GM10847 (cell line): Measurements from ENCODE around the gene TMEM145.
A peak's percentile ranks its signal among the peaks of the same experiment; 100 is the strongest.

Source experiments
- POLR2A ChIP-seq: IDR thresholded peaks from 2 replicates; pipeline ENCODE4 v1.6.1; 2011; ENCODE audit not compliant: insufficient read length; ENCODE audit errors: extremely low read depth

TMEM145 gene

DNA sequence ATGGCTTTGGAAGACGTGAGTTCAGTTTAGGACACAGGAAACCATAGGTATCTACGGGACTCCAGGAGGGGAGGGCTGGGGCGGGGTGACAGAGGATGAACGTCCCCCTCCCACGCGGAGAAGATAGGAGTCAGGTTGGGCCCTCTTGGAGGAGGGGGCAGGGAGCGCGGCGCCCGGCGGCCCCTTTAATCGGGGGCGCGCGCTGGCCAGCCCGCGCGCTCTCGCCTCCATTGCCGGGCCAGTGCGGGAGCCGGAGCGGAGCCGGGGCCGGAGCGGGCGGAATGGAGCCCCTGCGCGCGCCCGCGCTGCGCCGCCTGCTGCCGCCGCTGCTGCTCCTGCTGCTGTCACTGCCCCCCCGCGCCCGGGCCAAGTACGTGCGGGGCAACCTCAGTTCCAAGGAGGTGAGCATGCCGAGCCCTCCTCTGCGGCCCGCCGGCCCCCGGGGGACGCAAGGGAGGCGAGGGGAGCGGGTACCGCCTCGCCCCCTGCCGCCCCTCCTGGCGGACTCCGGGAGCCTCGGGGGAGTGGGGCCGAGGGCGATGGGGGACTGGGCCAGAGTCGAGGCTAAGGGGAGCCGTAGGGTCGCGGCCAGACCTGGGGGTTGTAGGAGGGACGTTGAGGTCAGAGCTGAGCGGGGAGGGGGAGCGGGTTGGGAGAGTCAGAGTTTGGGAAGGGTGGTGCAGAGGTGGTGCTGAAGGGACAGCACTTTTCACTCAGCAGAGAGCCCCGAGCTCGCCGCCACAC, at the start of gene TMEM145:
TMEM145 (plus strand) TSS at position 214 of the 744 bp plus-strand sequence; CDS start at position 282, 68 bp downstream.
- TF ChIP-seq POLR2A: no peak

DNA sequence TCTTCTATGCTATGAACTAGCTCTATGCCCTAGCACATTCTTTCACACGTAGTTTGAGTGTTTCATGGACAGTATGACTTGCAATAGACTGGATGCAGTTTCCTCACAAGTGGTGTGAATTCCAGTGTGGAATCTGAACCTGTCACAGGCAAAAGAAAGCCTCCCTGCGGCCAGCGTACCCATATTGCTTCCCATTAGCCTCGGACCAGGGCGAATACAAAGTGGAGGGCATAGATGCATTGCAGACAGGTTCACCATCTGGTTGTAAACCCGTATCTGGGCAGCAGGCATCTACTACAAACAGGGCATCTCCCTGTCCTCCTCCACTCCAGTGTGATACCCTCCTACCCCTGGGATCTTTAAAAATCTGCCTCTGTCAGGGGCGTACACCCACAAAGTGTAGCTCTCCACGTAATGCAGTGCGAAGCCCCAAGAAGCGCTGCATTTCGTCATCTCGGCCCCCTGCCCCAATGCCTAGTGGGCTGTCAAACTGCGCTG, 45.4 kb upstream of the TMEM145 start:
- no peak for TF ChIP-seq POLR2A

DNA sequence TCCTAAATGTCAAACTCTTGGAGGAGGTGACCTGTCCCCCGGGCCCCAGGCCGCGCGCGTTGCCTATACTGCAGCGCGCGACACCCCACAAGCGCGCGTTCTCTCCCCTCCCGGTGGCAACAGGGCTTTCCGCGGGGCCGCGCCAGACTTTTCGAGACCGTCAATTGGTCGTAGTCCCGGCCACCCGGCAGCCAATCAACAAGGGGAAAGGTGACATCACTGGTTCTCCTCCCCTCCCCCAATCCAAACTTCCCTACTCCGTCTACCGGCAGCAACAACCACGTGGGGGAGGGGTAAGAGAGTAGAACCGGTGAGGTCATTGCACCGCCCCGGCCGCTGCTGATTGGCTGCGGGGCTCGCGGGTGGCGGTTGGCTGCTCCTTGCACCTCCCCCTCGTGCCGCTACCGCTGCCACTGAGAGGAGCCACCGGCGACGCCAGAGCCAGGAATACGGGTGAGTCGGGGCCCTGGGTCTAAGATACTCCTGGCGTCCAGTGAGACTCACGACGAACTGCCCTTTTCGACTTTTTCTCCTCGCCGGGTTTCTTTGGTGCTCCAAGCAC, 44.9 kb upstream of the TMEM145 start:
- peak; percentile 48 for TF ChIP-seq POLR2A

DNA sequence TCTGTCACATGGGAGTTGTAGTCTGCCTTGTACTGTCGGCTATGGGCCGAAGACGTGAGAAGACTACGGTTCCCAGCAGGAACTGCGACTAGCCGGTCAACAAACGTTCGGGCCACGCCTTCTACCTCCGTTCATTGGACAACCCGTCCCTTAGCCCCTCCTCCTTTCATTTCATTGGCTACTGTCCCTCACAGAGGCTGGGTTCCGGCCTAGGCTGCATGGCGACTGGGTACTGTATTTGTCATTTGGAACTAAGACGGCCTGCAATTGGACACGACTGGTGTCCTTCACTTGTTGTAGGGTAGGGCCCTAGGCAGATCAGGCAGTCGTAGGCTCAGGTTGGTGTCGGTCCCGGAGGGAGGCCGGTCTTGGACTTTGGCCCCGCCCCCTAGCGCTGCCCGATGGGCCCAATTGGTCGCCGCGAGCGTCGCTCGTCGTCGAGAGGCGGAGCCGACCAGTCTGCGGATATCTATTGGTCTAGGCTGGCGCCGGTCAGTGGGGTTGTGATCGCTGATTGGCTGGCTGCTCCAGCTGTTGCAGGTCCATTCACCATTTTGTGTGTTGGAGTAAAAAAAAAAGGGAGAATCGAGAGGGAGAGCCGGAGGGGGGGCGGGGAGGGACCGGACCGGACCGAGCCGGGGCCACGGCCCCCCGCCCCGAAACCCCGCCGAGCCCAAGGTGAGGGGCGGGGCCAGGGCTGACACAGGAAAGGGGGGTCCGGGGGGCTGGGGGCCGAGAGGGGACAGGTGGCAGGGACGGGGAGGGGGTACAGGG, 44.2 kb upstream of the TMEM145 start, which contains the start of gene CIC:
CIC (plus strand) TSS at position 549 of the 774 bp plus-strand sequence. CDS start 2,532 bp downstream, outside the sequence.
- no peak for TF ChIP-seq POLR2A

DNA sequence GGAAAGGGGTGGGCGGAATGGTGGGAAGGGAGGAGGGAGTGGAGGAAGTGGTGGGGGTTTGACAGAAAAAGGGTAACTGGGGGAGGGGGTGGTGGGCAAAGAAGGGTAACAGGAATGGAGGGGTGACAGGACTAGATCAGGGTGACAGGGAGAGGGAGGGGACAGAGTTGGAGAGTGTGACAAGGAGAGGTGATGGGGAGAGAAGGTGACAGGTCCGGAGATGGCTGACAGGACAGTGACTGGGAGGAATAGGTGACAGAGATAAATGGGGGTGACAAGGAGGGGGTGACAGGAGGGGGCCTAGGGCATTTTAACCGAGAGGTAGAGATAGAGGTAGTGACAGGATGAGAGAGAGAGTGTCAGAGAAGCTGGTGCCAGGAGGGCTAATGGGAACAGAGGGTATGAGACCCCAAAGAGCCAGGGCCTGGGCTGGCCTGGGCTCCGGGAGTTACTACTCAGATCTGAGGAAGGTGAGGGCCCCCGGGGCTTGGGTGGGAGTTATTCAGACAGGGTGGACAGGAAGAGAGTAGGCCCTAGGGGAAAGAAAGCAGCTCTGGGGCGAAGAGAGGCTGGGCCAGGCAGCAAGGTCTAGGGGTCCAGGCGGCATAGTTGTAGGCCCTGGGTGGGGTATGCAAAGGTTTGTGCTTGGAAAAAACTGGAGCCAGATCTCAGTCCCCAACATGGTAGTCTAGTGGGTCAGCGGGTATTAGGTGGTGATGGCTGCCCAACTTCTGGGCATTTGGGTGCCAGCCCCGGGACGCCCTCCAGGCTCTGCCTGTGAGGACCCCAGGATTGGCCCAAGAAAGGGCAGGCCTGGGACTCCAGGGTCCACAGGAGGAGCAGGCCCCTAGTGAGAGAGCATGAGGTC, 43.4 kb upstream of the TMEM145 start:
- no peak for TF ChIP-seq POLR2A

DNA sequence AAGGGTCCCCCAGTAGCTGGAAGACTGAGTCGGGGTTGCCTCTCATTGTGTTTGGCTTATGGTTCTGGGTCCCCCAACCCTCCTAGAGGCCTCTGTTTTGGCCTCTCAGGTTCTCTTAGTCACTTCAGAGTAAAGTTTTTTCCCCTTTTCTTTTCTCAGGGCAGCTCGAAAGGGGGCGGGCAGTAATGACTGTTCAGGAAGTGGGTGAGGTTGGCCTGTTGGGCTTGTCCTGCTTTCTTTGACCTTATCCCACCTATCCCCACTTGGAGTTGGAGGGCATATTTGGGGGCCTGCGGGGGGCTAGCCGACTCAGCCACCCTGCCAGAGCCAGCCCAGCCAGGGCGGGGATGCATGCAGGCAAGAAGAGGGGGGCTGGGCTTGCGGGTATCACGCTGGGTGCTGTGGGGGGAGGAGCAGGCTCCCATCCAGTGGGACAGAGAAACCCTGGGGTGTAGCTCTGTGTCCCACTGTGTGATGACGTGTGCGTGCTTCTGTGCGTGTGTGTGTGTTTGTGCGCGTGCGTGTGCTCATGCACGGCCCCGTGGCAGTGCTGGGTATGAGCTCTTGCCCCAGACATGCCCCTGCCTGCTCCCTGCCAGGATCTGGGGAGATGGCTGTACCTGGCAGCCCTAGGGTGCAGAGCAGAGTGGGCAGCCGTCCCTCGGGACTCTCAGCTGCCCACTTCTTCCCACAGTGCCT, 42.6 kb upstream of the TMEM145 start:
- peak; percentile 47 for TF ChIP-seq POLR2A

DNA sequence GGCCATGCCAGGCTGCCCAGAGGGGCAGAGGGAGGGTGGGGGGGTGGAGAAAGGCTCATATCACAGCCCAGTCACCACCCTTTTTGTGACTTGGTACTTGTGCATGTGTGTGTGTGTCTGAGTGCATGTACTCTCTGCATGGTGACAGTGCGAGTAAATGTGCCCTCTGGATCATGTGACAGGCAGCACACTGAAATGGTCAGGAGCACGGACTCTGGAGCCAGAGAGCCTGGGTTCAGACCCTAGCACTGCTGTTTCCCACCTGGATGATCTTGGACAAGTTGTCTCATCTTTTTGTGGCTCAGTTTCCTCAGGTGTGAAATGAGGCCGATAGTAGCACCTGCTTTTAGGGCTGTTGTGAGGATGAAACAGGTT, 42.1 kb upstream of the TMEM145 start:
- no peak for TF ChIP-seq POLR2A

DNA sequence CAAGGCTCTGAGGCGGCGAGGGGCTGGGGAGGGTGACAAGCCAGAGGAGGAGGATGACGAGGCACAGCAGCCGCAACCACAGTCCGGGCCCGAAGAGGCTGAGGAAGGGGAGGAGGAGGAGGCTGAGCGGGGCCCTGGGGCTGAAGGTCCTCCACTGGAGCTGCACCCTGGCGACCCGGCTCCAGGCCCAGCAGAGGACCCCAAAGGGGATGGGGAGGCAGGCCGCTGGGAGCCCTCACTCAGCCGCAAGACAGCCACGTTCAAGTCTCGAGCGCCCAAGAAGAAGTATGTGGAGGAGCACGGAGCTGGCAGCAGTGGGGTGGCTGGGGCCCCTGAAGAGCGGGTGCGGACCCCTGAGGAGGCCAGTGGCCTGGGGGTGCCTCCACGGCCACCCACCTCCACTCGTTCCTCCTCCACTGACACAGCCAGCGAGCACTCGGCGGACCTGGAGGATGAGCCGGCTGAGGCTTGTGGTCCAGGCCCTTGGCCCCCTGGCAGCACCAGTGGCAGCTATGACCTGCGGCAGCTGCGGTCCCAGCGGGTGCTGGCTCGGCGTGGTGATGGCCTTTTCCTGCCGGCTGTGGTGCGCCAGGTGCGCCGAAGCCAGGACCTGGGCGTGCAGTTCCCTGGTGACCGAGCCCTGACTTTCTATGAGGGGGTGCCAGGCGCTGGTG, 41.1 kb upstream of the TMEM145 start:
- TF ChIP-seq POLR2A: no peak

DNA sequence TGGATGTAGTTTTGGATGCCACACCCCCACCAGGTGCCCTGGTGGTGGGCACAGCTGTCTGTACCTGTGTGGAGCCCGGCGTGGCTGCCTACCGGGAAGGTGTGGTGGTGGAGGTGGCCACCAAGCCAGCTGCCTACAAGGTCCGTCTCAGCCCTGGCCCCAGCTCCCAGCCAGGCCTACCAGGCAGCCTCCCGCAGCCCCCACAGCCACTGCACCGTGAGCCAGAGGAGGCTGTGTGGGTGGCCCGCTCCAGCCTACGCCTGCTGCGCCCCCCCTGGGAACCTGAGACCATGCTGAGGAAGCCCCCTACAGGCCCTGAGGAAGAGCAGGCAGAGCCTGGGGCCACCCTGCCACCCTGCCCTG, 40.6 kb upstream of the TMEM145 start:
- no peak for TF ChIP-seq POLR2A

DNA sequence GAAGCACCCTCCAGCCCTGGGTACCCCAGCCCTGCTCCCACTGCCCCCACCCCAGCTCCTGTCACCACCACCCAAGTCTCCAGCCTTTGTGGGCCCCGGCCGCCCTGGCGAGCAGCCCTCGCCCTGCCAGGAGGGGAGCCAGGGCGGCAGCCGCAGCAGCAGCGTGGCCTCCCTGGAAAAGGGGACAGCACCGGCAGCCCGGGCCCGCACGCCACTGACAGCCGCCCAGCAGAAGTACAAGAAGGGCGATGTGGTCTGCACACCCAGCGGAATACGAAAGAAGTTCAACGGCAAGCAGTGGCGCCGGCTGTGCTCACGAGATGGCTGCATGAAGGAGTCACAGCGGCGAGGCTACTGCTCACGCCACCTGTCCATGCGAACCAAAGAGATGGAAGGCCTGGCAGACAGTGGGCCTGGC, 40.1 kb upstream of the TMEM145 start:
- TF ChIP-seq POLR2A: no peak

DNA sequence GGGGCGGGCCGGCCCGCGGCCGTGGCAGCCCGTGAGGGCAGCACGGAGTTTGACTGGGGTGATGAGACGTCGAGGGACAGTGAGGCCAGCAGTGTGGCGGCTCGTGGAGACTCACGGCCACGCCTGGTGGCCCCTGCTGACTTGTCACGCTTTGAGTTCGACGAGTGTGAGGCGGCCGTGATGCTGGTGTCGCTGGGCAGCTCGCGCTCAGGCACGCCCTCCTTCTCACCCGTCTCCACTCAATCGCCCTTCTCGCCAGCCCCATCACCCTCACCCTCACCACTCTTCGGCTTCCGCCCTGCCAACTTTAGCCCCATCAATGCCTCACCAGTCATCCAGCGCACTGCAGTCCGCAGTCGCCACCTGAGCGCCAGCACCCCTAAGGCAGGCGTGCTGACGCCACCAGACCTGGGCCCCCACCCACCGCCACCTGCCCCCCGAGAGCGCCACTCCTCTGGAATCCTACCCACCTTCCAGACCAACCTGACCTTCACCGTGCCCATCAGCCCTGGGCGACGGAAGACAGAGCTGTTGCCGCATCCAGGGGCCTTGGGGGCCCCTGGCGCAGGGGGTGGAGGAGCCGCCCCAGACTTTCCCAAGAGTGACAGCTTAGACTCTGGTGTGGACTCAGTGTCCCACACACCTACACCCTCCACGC, 39.6 kb upstream of the TMEM145 start:
- no peak for TF ChIP-seq POLR2A

DNA sequence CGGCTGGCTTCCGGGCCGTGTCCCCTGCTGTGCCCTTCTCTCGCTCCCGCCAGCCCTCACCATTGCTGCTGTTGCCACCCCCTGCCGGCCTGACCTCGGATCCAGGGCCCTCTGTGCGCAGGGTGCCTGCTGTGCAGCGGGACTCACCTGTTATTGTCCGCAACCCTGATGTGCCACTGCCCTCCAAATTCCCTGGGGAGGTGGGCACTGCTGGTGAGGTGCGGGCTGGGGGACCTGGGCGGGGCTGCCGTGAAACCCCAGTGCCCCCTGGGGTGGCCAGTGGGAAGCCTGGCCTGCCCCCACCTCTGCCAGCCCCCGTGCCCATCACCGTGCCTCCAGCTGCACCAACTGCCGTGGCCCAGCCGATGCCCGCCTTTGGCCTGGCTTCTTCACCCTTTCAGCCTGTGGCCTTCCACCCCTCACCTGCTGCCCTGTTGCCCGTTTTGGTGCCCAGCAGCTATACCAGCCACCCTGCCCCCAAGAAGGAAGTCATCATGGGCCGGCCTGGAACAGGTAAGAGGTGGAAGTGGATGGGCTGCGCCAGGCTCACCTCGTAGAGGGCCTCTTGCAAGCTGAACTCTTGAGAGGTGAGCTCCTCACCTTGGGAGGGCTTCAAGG, 38.9 kb upstream of the TMEM145 start:
- no peak for TF ChIP-seq POLR2A

DNA sequence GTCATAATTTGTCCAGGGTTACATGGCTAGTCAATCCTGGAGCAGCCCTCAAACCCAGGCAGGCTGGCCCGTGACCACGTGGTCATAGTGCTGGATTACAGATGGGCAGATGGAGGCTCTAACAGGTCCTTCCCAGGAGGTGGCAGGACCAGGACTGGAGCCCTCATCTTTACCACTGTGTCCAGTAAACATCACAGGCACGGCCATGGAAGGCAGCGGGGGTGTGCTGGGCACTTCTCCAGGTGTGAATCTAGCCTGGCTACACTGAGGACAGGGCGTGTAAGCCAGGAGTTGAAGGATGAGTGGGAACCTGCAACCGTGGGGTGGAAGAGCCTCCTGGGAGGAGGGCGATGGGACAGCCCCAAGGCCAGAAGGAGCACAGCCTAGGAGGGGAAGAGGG, 38.0 kb upstream of the TMEM145 start:
- TF ChIP-seq POLR2A: no peak
